HG03064 (cell line): ENCODE measurements around the gene SMIM38.

ENCODE experiments used
- ATAC-seq: cut with Tn5 transposase; IDR thresholded peaks from one replicate; pipeline ENCODE4 v1.9.1; 2021; ENCODE audit warnings: low read depth; ENCODE audit not compliant: unreplicated experiment

Gene SMIM38

DNA sequence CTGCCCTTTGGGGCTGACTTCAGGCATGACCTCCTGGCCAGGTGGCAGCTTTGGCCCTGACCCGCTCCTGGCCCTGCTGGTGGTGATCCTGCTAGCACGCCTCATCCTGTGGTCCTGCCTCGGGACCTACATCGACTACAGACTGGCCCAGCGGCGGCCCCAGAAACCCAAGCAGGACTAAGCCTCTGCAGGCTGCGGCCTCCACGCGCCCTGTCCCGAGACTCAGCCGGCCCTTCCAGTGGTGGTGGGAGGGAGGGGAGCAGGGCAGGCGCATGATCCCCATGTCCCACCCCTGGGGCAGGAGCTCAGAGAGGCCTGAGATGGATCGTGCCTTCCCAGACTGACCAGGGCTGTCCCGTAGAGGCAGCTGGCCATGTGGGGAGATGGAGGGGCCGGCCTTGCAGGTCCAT is 2.1 kb downstream of the SMIM38 start:
- ATAC-seq: no peak

DNA sequence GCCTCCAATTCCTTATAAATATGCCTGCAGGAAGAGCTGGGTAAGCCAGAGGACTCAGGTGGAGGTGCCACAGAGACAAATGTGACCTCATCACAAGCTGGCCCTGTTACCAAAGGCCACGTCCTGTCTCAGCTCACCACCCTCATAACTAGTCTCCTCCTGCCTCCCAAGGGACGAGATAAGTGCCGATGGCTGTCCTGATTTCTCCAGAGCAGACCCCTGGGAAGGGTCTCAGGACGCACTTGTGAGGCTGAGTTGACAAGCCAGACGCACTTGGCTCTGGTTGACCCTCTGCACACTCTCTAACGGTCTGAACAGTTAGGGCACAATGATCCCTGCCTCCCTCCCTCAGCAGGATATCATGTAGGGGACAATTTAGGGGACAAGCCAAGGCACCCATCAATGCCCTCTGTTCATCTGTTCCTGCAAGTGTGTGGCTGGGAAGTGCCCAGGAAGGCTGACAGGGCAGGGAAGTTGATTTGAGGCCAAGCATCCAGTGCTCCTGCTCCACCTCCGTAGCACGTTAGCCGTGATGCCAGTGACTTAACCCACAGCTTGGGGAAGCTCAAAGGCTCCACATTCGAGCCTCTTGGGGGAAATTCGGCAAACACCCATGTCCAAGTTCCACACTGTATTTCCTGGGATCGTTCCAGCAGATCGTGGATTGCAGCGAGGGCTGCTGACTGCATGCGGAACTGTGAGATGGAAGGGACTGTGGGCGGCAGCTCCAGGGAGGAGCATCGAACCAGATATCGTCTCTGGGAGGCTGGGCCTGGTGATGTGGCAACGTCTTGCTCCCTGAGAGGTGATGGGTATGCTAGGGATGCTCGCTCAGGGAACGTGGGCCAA is 2.8 kb downstream of the SMIM38 start:
- no peak for ATAC-seq

DNA sequence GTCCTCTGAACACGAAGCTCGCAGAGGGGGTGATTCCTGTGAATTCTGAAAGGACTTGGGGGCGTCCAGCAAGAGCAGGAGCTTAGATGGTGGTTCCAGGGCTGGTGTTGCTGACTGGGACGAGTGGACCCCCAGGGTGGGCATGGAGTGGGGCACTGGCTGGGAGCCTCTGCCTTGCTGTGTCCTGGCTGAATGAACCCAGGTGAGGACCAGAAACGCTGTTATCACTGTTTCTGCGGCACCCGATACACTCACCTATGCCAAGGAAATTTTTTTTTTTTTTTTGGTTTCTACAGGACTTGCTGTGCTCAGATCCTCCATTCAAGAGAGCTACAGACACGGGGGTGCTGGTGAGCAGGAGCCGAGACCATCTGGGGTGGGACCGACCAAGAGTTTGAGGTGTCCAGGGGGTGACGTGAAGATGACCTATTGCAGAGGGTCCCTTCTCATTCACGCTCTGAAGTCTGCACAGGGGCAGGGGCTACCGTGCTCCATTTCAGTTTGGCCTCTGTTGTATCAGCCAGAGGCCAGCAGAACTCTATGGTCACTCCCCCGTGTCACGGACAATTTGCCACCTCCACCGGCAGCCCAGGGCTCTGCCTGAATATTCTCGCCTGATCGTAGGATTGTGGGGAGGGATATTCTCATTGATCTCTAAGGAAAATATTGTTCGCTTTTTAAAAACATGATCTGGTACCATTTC is 3.6 kb downstream of the SMIM38 start:
- ATAC-seq: no peak

DNA sequence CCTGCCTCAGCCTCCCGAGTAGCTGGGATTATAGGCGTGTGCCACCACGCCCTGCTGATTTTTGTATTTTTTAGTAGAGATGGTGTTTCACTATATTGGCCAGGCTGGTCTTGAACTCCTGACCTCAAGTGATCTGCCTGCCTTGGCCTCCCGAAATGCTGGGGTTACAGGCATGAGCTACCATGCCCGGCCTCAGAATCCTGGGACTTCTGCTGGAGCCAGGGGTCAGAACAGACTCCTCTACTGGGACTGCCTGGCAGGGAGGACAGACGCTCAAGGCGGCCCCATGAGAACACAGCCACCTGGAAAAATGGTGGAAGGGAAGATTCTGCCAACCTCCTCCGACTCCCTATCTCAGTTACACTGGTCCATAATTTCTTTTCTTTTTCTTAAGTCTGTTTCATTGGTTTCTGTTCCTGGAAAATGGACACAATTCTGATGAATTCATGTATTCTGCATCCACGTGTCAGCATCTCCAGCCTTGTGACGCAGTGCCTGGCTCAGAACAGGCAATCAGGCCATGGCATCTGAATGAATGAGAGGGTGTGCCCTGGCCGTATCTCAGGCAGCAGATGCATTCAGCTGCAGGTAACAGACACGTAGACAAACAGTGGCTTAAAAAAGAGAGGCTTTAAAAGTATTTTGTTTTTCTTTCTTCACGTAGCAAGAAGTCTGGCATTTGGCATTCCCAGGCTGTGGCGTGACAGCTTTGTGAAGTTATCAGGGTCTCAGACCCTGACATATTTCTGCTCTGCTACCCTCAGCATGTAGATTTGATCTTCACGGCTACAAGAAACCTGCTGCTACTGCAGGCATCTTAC is 4.8 kb downstream of the SMIM38 start:
- no peak for ATAC-seq

DNA sequence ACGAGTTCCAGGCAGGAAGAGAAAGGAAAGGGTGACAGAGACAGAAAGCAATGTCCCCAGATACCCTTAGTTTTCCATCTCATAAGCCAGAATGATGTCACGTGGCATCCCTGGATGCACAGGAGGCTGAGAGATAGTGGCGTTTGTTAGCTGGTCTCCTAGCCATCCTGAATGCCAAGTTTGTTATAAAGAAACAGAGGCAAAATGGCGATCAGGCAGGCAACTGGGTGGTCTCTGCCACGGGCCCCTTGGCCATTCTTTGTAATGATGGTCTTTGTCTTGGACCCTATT is 5.3 kb downstream of the SMIM38 start:
- ATAC-seq: no peak

DNA sequence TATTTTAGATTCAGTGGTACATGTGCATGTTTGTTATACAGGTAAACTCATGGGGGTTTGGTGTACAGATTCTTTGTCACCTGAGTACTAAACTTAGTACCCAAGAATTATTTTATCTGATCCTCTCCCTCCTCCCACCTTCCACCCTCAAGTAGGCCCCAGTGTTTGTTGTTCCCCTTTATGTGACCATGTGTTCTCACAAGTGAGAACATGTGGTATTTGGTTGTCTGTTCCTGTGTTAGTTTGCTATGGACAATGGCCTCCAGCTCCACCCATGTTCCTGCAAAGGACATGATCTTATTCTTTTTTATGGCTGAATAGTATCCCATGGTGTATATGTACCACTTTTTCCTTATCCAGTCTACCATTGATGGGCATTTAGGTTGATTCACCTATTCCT is 6.8 kb downstream of the SMIM38 start:
- ATAC-seq: no peak

DNA sequence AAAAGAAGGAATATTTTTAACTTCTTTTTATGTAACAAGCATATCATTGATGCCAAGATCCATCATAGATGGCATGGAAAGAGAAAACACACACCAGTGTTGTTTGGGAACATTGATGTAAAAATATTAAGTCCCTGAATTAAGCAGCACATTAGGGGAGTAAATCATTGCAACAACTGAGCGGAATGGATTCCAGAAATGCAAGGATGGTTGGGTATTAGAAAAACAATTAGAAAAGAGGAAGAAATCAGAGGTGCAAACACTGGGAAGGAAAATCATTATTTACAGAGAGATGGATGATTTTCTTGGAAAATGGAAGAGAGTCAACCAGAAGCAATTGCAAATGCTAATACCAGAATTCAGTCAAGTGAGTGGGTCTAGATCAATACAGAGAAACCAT is 8.1 kb downstream of the SMIM38 start:
- ATAC-seq: no peak

DNA sequence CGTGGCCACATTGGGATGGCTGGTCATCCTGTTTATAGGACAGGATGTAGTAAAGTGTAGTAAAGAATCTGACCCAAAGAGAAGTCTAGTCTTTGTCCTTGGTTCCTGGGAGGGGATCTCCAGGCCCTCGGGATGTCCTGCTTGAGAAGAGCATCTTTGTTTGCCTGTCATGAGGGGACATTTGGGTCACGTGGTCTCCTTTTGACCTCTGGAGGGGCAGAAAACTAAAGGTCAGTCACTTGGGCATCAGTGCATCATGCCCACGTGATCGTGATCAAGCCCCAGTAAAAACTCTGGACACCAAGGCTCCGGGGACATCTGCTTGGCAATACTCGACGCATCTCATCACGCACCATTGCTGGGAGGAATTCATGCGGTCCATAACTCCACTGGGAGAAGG is 9.1 kb downstream of the SMIM38 start:
- ATAC-seq: no peak

DNA sequence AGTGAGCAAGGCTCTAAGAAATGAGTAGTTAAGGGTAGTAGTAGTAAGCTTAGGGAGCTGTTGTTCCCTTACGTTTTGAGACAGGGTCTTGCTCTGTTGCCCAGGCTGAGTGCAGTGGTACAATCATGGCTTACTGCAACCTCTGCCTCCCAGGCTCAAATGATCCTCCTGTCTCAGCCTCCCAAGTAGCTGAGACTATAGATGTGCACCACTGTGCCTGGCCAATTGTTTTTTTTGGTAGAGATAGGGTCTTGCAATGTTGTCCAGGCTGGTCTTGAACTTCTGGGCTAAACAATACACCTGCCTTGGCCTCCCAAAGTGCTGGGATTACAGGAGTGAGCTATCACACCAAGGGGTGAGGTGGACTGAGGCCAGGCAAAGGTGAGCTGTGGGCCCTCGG is 10.0 kb downstream of the SMIM38 start:
- no peak for ATAC-seq

DNA sequence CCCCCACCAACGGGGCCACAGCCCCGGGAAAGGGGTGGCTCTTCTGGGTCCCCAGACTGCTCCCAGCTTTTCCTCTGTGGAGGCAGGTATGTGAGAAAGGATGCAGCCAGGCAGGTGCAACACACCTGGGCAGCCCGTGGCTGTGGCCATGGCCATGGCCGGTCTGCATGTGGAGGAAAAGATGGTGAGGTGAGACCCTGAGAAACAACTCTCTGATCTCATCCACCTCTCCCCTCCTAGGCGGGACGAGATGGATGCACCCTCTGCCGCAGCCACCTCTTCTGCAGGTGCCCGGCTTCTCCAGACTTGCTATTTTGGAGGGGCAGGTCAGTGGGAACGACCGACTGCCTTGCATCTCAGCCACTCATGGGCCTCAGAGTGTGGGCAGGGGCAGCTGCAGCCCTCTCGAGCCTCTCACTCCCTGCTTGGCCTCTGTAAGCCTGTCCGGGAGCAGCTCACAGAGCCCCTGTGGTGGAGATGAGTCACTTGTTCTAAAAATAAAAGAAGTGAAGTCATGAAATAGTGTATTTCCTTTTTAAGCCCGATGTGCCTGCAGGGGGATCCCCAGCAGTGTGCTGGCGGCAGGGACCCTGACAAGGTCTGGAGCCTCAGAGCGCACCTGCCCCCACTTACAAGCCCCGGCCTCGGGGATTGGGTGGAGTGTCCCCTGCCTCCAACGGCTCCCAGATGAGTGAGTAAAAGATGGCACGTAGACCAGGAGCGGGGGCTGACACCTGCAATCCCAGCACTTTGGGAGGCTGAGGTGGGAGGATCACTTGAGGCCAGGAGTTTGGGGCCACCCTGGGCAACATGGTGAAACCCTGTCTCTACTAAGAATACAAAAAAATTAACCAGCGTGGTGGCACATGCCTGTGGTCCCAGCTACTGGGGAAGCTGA is 10.7 kb downstream of the SMIM38 start:
- peak; percentile 94 for ATAC-seq

DNA sequence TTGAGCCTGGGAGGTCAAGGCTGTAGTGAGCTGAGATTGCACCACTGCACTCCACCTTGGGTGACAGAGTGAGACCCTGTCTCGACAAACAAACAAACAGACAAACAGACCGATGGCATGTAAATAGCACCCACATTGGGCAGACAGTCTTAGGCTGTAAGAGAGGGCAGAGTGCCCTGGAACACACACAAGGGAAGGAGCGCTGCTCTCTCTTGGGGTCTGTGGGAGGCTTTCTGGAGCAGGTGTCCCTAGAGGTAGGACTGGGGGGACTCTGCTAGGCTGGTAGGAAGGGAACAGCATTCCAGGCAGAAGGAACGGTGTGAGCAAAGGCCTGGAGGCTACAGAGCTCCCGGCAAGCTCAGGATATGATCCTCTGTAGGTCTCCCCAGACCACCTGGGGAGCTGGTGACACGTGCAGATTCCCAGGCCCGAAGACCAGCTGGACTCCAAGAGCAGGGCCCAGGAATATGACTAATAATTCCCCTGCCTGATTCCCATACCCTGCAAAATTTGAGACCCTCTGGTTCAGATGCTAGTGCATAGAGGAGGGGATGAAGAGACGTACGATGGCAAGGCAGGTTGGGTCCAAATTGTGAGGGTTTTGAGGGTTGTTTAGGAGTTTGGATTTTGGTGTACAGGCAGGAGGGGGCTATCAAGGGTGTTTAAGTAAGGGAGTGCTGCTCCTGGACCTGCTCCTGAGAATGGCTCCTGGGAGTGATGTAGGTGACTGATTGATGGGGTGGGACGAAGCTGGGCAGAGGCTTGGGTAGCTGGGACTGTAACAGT is 11.6 kb downstream of the SMIM38 start:
- no peak for ATAC-seq

DNA sequence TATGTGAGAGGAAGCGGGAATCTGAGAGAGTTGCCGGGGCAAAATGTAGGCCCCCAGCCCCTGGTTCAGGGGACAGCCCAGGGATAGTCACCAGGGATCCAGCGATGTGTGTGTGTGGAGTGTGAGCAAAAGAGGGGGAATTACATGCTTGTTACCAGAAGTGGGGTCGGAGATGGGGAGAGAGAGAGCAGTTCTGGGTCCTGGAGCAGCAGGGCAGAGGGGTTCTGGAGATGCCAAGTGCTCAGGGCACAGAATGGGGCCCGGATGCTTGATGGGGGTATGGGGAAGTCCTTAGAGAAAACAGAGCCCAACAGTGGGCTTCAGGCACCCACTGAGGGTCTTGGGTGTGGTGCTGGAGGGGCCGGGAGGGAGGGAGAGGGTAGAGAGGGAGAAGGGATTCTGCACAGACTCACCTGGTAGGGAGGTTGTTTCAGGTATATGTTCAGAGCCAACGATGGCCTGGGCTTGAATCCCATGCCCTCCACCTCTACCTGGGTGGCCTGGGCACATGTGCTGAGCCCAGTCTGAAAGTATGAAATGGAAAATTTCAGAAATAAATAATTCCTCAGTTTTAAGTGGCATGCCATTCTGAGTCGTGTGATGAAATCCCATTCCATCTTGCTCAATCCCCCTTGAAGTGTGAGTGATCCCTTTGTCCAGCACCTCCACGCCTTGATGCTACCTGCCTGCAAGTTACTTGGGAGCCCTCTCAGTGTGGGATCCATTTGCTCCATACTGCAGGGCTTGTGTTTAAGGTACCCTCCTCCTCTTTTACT is 12.4 kb downstream of the SMIM38 start:
- ATAC-seq: no peak

DNA sequence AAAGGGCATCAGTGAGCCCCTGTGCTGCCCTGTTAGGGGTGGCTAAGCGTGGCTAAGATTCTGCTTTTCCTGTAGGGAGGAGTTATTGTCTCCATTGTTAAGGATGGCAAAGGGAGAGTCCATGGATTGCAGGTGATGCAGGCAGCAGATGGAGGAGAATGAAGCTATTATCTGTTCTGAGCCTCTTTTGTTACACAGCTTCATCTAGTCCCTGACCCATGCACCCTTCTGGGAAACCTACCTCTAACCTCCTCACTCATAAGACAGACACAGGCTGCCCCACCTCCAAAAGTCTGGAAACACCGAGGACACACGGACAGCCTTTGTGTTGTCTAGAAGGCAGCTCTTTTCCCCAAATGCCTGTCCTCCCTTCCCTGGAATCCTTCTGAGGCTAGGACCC is 13.7 kb downstream of the SMIM38 start:
- ATAC-seq: no peak

DNA sequence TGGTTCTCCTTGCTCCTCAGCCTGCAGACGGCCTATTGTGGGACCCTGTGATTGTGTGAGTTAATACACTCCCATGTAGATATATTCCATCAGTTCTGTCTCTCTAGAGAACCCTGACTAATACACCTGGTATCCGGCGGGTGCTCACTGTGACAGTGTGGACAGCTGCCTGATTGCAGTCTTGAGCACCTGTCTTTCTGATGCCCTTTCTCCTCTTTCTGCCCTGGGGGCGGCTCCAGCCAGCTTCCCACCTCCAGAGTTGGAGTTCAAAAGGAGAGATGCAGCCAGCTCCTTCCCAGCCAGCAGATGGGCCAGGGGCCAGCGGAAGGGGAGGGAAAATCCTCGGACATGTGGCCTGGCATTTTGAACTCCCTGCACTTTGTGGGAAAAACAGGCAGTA is 15.0 kb downstream of the SMIM38 start:
- ATAC-seq: no peak

DNA sequence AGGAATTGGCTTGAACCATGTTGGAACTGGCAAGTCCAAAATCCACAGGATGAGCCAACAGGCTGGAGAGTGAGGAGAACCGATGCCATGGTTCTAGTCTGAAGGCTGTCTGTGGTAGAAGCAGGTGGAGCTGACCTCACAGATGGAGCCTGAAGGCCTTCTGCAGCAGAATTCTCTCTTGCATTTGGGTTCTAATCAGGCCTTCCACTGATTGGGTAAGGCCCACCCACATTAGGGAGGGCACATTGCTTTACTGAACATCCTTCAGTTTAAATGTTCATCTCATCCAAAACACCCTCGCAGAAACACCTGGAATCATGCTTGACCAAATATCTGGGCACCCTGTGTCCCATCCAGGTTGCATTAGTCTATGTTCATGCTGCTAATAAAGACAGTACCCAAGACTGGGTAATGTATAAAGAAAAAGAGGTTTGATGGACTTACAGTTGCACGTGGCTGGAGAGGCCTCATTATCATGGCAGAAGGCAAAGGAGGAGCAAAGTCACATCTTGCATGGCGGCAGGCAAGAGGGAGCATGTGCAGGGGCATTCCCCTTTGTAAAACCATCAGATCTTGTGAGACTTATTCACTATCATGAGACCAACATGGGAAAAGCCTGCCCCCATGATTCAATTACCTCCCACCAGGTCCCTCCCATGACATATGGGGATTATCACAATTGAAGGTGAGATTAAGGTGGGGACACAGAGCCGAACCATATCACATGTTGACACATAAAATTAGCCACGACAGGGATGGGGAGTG is 15.9 kb downstream of the SMIM38 start:
- no peak for ATAC-seq

DNA sequence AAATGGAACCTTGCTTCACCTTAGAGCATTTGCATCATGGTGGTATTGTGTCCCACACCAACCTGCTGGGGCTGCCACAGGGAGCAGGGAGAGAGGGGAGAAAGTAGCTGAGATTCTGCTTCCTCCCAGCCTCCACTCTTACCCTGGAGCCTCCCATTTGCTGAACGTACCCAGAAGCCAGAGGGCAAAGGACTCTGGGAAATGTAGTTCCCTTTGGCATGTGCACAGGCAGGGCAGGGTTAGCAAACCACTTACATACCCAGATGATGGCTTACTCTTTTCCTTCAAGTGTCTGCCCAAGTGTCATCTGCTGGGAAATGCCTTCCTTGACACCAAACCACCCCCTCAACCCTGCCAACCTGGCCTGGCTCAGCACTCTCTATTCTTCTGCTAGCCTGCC is 16.9 kb downstream of the SMIM38 start:
- no peak for ATAC-seq

DNA sequence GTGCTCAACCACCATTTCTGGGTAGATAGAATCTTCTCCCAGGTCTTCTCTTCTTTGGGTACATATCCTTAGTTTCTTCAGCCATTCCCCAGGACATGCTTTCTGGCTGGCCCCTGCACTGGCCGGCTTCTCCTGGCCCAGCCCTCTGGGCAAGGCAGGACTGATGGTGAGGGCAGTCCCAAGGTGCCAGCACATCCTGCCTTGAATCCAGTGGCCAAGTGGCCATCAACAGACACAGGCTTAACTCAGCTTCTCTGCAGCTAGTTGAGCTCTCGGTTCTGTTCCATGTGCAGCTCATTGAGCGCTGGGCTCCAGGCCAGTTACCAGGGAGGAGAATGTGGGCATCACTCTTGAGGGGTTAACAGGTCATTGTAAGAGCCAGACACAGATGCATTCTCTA is 17.6 kb downstream of the SMIM38 start:
- ATAC-seq: no peak

DNA sequence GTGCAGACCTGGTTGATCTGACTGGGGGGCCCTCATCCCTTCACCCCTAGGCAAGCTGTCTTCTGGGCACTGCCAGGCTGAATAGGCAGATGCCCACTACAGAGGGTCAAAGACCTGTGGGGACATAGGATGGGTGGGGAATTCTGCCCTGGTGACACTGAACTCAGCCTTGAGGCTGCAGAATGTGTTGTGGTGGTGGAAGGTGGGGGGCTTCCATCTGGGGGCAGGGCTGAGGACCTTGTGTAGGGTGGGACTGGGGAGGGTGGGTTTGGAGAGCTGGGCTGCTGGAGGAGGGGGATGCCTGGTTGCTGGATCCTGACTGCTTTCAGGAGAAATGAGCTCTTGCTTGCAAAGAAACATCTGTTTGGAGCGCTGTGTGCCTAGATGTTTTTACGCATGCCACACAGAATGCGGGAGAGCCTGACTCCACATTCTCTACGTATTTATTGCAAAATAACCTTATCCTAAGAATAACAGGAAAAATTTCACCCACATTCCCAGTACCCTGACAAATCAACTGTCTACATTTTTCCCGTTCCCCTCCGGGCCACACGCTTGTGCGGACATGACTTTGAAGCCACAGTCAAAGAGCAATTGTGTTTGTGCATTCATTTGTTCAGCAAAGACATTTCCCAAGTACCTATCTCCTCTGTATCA is 18.3 kb downstream of the SMIM38 start:
- no peak for ATAC-seq
